Thoracic aorta (tissue), 2 donors: ENCODE data around the gene PGGHG. TPM values are rescaled to one million over a fixed set of nuclear protein-coding genes. Genes with fewer than 3 reads are reported as not detected.
"Not testable (repeated sequence)": the region's sequence is repeated elsewhere in the genome, so short reads cannot be mapped to it uniquely, and the experiment has no call there.

Source experiments
- ATAC-seq: fragments of 150-250 bp; one replicate; pipeline ENCODE4 v1.8.0; 2017; ENCODE audit warnings: low read depth; ENCODE audit not compliant: insufficient number of reproducible peaks, low FRiP score
- DNase-seq: peaks from one replicate; pipeline ENCODE4 v3.0.0-alpha.2; 2020; ENCODE audit warnings: low spot score
- H3K27ac ChIP-seq, 2 donors: fragments of 200-600 bp; sonication (generic); 1 replicate in 1 of 2; 2 replicates in 1 of 2; pipeline ENCODE4 v1.5.1; 2016; ENCODE audit warnings: mild to moderate bottlenecking in 2 of 2, moderate library complexity in 2 of 2
- H3K27me3 ChIP-seq: fragments of 200-600 bp; sonication (generic); replicated peaks from 2 replicates; pipeline ENCODE4 v1.6.0; 2016; ENCODE audit warnings: mild to moderate bottlenecking; ENCODE audit not compliant: insufficient read depth
- H3K36me3 ChIP-seq: fragments of 200-600 bp; sonication (generic); one replicate; pipeline ENCODE4 v1.5.1; 2016
- H3K4me1 ChIP-seq, 2 donors: fragments of 200-600 bp; sonication (generic); 1 replicate in 1 of 2; 2 replicates in 1 of 2; pipeline versions ENCODE4 v1.5.1 to v1.6.0; 2016; ENCODE audit warnings: low read depth in 2 of 2, mild to moderate bottlenecking in 1 of 2; ENCODE audit not compliant: control insufficient read depth in 1 of 2
- H3K4me3 ChIP-seq: fragments of 200-600 bp; sonication (generic); 2 replicates; pipeline ENCODE4 v1.5.1; 2016; ENCODE audit warnings: mild to moderate bottlenecking
- H3K9me3 ChIP-seq: fragments of 200-600 bp; sonication (generic); 2 replicates; pipeline ENCODE4 v1.5.1; 2016
- total RNA-seq, 2 donors: library from RNA; depleted of rRNA; stranded (reverse); fragments of >200 nt; gene quantifications; one replicate each; pipeline versions ENCODE4 v1.1.0 to v1.2.3, GENCODE V29; 2016
- TF ChIP-seq, protein P1 (sequence below): fragments of 200-600 bp; sonication (generic); IDR thresholded peaks from one replicate; pipeline ENCODE4 v1.5.1; 2019; ENCODE audit warnings: antibody characterized with exemption

Gene PGGHG
- total RNA-seq, 2 donors from 2014 or later, result 54.2 to 68.8 TPM

DNA sequence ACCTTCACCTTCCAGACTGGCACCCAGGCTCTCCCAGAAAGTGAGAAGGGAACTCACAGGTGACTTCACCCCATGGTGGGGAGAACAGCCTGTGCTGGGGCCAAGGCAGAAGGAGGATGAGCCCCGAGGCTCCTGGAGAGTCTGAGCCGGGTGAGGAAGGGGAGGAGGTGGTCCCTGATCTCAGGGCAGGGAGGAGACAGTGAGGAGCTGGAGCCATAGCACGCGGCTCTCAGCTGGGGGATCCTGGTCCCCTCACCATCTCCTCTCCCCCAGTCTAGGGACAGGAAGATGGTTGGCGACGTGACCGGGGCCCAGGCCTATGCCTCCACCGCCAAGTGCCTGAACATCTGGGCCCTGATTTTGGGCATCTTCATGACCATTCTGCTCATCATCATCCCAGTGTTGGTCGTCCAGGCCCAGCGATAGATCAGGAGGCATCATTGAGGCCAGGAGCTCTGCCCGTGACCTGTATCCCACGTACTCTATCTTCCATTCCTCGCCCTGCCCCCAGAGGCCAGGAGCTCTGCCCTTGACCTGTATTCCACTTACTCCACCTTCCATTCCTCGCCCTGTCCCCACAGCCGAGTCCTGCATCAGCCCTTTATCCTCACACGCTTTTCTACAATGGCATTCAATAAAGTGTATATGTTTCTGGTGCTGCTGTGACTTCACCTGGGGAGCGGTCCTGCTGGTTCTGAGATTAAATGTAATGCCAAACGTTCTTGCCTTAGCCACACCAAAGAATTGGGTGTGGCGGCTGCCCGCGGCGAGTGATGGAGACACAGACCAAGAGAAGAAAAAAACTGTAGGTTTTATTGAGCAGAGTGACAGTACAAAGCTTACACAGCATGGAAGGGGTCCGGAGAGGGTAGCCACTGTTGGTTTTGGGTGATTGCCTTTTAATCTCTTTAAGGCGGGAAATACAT, 20.1 kb downstream of the PGGHG start:
- Histone ChIP-seq H3K4me3 (peak overlapping the region; percentile 75), H3K27ac (peak overlapping the region; percentile 67 to 81), H3K4me1 (peaks cover 15 to 48% of the 10 kb centered on the region in 2 donors)
- ATAC-seq, H3K27me3 ChIP-seq, DNase-seq, H3K36me3 ChIP-seq, H3K9me3 ChIP-seq: not testable (repeated sequence)

DNA sequence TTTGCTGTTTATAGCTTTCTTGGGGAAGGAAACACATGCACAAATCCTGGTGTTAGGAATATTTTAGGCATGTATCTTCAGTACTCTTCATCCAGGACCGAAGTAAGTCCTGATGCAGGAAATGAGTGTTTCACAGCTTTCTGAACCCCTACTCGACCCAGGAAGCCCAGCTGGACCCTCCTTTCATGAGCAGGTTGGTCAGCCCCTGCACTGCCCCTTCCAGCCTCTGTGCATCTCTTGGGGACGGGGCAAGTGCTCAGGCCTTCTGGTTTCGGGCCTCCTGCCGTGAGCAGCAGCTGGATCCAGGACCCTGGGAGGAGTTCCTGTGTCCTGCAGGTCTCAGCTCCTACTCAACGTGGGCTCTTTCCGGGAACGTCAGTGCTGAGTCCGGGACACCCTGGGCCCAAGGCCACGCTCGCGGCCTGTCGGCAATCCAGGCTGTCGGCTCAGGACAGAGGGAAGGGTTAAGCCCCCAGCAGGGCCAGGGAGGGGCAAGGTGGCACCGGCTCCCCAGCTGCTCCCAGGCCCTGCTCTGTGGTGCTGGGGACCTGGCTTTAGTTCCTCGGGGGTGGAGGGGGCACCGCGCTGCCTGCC, 21.1 kb downstream of the PGGHG start:
- DNase-seq, H3K36me3 ChIP-seq, H3K27me3 ChIP-seq, H3K9me3 ChIP-seq, ATAC-seq: not testable (repeated sequence)
- peaks cover 15 to 41% of the 10 kb centered on the region in 2 donors for H3K4me1 ChIP-seq
- H3K27ac ChIP-seq, result peak overlapping the region; percentile 67 to 81
- peak overlapping the region; percentile 75 for H3K4me3 ChIP-seq

DNA sequence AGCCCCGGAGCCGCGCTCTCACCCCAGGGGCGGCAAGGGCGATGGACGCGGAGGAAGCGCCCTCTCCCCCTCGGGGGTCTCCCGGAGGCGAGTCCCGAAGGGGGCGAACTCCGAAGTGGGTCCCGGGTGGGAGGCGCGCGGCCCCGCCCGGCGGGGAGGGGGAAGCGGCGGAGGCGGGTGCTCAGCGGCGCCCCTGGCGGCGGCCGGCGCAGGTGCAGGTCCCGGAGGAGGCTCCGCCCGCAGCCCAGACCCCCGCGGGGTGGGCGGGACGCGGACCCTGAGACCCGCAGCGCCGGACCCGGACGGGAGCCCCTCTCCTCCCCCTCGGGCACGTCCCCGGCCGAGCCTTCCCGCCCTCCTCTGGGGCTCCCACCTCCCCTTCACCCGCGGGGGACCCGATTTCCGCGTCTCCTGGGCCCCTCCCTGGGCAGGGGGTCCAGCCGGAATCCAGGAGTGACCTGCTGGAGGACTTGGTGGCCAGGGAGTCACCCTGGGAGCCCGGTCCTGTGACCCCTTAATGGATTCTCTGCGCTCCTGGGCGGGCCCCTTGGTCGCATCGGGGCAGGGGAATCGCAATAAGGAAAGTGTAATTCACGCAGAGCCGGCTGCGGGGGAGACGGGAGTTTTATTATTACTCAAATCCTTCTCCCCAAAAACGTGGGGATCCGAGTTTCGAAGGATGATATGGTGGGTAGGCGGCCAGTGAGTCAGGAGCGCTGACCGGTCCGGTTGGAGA, 22.3 kb downstream of the PGGHG start:
- not testable (repeated sequence) for H3K9me3 ChIP-seq
- H3K27ac ChIP-seq, result peak overlapping the region in 1 of 2 donors; percentile 18

GRCh38 chr11:312092-312816, 23.3 kb downstream of the PGGHG start:
- no peak for ATAC-seq
- Histone ChIP-seq H3K27ac (peak overlapping the region in 1 of 2 donors; percentile 18), H3K4me1 (peaks cover 15 to 50% of the 10 kb centered on the region in 2 donors), H3K27me3 (no peaks in the 10 kb centered on the region), H3K4me3 (peak overlapping the region; percentile 66), H3K9me3 (no peaks in the 10 kb centered on the region), H3K36me3 (no peaks in the 10 kb centered on the region)
- no peak for DNase-seq
- TF ChIP-seq, protein P1, sequence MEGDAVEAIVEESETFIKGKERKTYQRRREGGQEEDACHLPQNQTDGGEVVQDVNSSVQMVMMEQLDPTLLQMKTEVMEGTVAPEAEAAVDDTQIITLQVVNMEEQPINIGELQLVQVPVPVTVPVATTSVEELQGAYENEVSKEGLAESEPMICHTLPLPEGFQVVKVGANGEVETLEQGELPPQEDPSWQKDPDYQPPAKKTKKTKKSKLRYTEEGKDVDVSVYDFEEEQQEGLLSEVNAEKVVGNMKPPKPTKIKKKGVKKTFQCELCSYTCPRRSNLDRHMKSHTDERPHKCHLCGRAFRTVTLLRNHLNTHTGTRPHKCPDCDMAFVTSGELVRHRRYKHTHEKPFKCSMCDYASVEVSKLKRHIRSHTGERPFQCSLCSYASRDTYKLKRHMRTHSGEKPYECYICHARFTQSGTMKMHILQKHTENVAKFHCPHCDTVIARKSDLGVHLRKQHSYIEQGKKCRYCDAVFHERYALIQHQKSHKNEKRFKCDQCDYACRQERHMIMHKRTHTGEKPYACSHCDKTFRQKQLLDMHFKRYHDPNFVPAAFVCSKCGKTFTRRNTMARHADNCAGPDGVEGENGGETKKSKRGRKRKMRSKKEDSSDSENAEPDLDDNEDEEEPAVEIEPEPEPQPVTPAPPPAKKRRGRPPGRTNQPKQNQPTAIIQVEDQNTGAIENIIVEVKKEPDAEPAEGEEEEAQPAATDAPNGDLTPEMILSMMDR, result no peak

More for the DNA sequence above, 22.3 kb downstream of the PGGHG start:
- Histone ChIP-seq H3K4me3 (peak overlapping the region; percentile 66), H3K4me1 (peaks cover 15 to 46% of the 10 kb centered on the region in 2 donors)
- peak; percentile 30 for ATAC-seq
- H3K36me3 ChIP-seq, H3K27me3 ChIP-seq, DNase-seq: not testable (repeated sequence)

DNA sequence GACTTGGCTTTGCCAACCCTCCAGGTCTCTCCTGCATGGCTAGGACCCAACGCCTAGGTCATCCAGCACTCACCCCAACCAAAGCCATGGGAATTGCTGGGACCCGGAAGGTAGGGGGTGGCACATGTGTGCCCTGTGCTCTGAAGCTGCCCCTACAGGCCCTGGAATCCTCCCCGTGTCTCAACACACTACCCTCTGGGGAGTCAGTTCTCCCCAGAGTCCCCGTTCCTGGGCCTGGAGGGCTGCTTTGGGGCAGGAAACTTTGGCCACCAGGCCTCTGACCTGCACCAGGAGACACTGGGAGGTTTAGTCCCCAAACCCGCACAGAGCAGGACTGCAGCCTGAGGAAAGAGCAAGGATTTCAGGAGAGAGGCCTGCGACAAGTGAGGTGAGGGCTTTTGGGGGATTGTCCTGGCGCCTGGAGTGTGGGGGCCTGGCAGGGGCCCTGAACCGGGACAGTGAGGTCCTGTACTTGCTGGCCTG, 24.4 kb downstream of the PGGHG start:
- TF ChIP-seq, protein P1, result no peak
- Histone ChIP-seq H3K36me3 (no peaks in the 10 kb centered on the region), H3K4me3 (peak overlapping the region; percentile 57), H3K4me1 (peaks cover 15 to 50% of the 10 kb centered on the region in 2 donors), H3K9me3 (no peaks in the 10 kb centered on the region), H3K27ac (peak overlapping the region in 1 of 2 donors; percentile 68), H3K27me3 (no peaks in the 10 kb centered on the region)
- no peak for DNase-seq
- no peak for ATAC-seq
